ENCODE measurements around the gene NEAT1. TPM values are rescaled to one million over a fixed set of nuclear protein-coding genes. Genes with fewer than 3 reads are reported as not detected.

Gene NEAT1
- total and polyA plus RNA-seq, 2 of the 8 experiments (the other 6 are each of a cell fraction or from before 2014, with no cell fraction given), result 2.4 to 10.7 TPM

DNA sequence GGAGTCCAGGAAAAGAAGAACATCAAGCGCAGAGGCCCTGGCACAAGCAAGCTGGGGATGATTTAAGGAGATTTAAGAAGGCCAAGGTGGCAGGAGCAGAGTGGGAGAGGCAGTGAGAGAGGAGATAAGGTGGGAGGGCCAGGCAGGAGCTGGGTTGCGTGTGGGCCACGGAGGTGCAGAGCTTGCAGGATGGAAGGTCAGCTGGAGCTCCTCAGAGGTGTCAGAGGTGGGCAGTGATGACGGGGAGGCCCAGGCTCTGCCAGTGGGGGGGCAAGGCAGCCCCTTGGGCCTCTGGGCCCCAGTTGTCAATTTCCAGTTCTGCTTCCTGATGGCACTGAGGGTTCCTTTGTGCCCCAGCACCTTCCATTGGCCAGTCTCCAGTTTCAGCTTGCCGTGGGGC, 29.7 kb upstream of the NEAT1 start:
- H4K20me1 ChIP-seq (replicated peaks in 1 of 2; ENCODE audit: control insufficient read depth in 1 of 2, insufficient read depth in 2 of 2, low read length in 2 of 2), result peaks cover 0 to 4% of the 10 kb centered on the region in 2 experiments
- no peaks in the 10 kb centered on the region for H3K79me2 ChIP-seq (ENCODE audit: control insufficient read depth in 1 of 2, insufficient read depth in 2 of 2, low read length in 2 of 2)
- no peaks in the 10 kb centered on the region for H3K27me3 ChIP-seq (replicated peaks in 1 of 4; ENCODE audit: control insufficient read depth in 3 of 4, extremely low read depth in 1 of 4, insufficient read depth in 3 of 4, low read length in 3 of 4)
- H3K36me3 ChIP-seq (ENCODE audit: control insufficient read depth in 2 of 4, insufficient read depth in 4 of 4, low read length in 3 of 4), result peaks cover 0 to 4% (median 0%) of the 10 kb centered on the region in 4 experiments; a peak in 2 of 8 replicates
- peaks cover 0 to 14% (median 5%) of the 10 kb centered on the region in 4 experiments; a peak in 5 of 7 replicates for H3K4me1 ChIP-seq (replicated peaks in 1 of 4; ENCODE audit: control insufficient read depth in 3 of 4, insufficient read depth in 4 of 4, low read length in 3 of 4)
- POLR2A ChIA-PET (ENCODE audit: partially characterized antibody), result interaction anchor here (0.9 to 17.0 kb wide), 4 partner anchors 9 to 110 kb away, joined by 3 to 202 read pairs (median 15); partner anchors contain the start of gene MALAT1
- DNase-seq (ENCODE audit: low read depth in 1 of 2, low spot score in 2 of 2), result no peak
- no peaks in the 10 kb centered on the region for H3K23me2 ChIP-seq (ENCODE audit: low read depth, low read length)
- H3K4ac ChIP-seq (replicated peaks; ENCODE audit: insufficient read length, low read depth, low read length), result no peak overlapping the region
- H3K56ac ChIP-seq (replicated peaks; ENCODE audit: insufficient read length, low read depth, low read length), result no peak overlapping the region
- no peak overlapping the region for H2BK20ac ChIP-seq (ENCODE audit: low read length)
- no peak overlapping the region for H3K27ac ChIP-seq (ENCODE audit: low read depth, low read length)
- no peak overlapping the region for H2AFZ ChIP-seq (ENCODE audit: low read length)
- no peak overlapping the region for H3K23ac ChIP-seq (ENCODE audit: insufficient read length)
- H3K18ac ChIP-seq (ENCODE audit: extremely low read depth, low read length), result no peak overlapping the region
- no peak overlapping the region for H2BK5ac ChIP-seq (ENCODE audit: low read depth, low read length)
- WGBS, 2 experiments (ENCODE audit: extremely low coverage in 1 of 2, insufficient coverage in 1 of 2, insufficient read length in 1 of 2, insufficient replicate concordance in 2 of 2, low coverage in 1 of 2, low lambda C conversion rate in 2 of 2, missing lambda C conversion rate in 1 of 2), result 92% methylated on average over 5 of the region's 5 CpGs; no CpG with 5 or more reads in 1 of the 2 experiments
- no peak for FAIRE-seq
- no peak overlapping the region for H3K4me2 ChIP-seq (ENCODE audit: insufficient read depth in 1 of 2, low read depth in 2 of 2, low read length in 2 of 2)
- no peak overlapping the region for H2BK120ac ChIP-seq (replicated peaks; ENCODE audit: low read depth, low read length)
- H3K4me3 ChIP-seq (ENCODE audit: extremely low read depth in 1 of 4, insufficient read depth in 2 of 4, low read depth in 3 of 4, low read length in 4 of 4), result no peak overlapping the region
- no peak overlapping the region for H4K5ac ChIP-seq (ENCODE audit: insufficient read length, low read depth, low read length)
- H2BK15ac ChIP-seq (ENCODE audit: low read length), result no peak overlapping the region
- H2BK12ac ChIP-seq (ENCODE audit: low read depth, low read length), result no peak overlapping the region
- no peak overlapping the region for H4K91ac ChIP-seq (replicated peaks; ENCODE audit: insufficient read length, low read length)
- CTCF ChIA-PET (ENCODE audit: partially characterized antibody), result interaction anchor here (0.7 to 4.5 kb wide), 9 partner anchors 13 to 201 kb away, joined by 3 to 29 read pairs (median 4); no protein-coding TSS in a partner anchor
- H3K14ac ChIP-seq (ENCODE audit: insufficient read length), result no peak overlapping the region
- H3K79me1 ChIP-seq (ENCODE audit: low read depth, low read length), result peaks cover 2% of the 10 kb centered on the region; the same call in 1 of the 2 replicates
- no peak overlapping the region for H3K9ac ChIP-seq (replicated peaks in 1 of 4; ENCODE audit: extremely low read depth in 1 of 4, low read depth in 3 of 4, low read length in 3 of 4)
- no peak overlapping the region for H2AK5ac ChIP-seq (ENCODE audit: low read depth, low read length)
- H4K8ac ChIP-seq (ENCODE audit: extremely low read depth, insufficient read depth, low read length), result no peak overlapping the region
- H3K9me3 ChIP-seq (ENCODE audit: insufficient read depth in 2 of 2, low read depth in 1 of 2, low read length in 1 of 2), result no peaks in the 10 kb centered on the region
- TF ChIP-seq POU5F1 (IDR thresholded peaks at IDR 0.05; ENCODE audit: low read depth, low read length) (no peak), JUND (IDR thresholded peaks at IDR 0.05; ENCODE audit: low read length) (no peak), ZNF274 (IDR thresholded peaks at IDR 0.05; ENCODE audit: borderline replicate concordance, extremely low read depth, low read length) (no peak), HDAC2 (IDR thresholded peaks at IDR 0.05; ENCODE audit: borderline replicate concordance in 1 of 2, low read depth in 2 of 2, low read length in 2 of 2) (no peak), BRCA1 (IDR thresholded peaks at IDR 0.05; ENCODE audit: low read depth, low read length) (no peak), TAF1 (IDR thresholded peaks at IDR 0.05; ENCODE audit: low read depth, low read length) (no peak), SP2 (IDR thresholded peaks at IDR 0.05; ENCODE audit: low read length) (no peak), BCL11A (IDR thresholded peaks at IDR 0.05; ENCODE audit: low read depth in 2 of 2, low read length in 2 of 2) (no peak), TEAD4 (IDR thresholded peaks at IDR 0.05; ENCODE audit: low read depth, low read length) (no peak), SIRT6 (IDR thresholded peaks at IDR 0.05; ENCODE audit: low read length) (no peak), CHD1 (IDR thresholded peaks at IDR 0.05; ENCODE audit: low read depth, low read length) (no peak), SAP30 (IDR thresholded peaks at IDR 0.05; ENCODE audit: insufficient read depth, insufficient replicate concordance, low read length) (no peak), FOSL1 (IDR thresholded peaks at IDR 0.05; ENCODE audit: insufficient read depth, low read depth, low read length) (no peak), NANOG (IDR thresholded peaks at IDR 0.05; ENCODE audit: insufficient read depth, low read depth, low read length, poor library complexity, severe bottlenecking) (no peak), POLR2A (IDR thresholded peaks at IDR 0.05; ENCODE audit: control extremely low read depth in 1 of 2, low read depth in 2 of 2, low read length in 2 of 2) (no peak)

Measured in H1 (cell line).